PC-3 (cell line): ENCODE results near the gene AGGF1. TPM values are rescaled to one million over a fixed set of nuclear protein-coding genes. Genes with fewer than 3 reads are reported as not detected.

Experiments
- ATAC-seq: fragments of 200-7000 bp; cut with Tn5 transposase; 2 replicates; pipeline ENCODE4 v1.9.1; 2020; ENCODE audit warnings: mild to moderate bottlenecking, moderate library complexity
- BruUV-seq: library from RNA; stranded (reverse); fragments of 400-500 nt; replicated peaks from 2 replicates; lab custom pipeline; 2021; lab: Mats Ljungman, UMichigan
- CTCF ChIA-PET: fragments of 300-600 bp; sonication (Branson Sonifier 250); formaldehyde crosslinking; loops from one replicate; lab custom pipeline; 2022; ENCODE audit warnings: antibody characterized with exemption; lab: Charles Lee
- POLR2A ChIA-PET: fragments of 300-600 bp; sonication (Branson Sonifier 250); formaldehyde crosslinking; loops from one replicate; lab custom pipeline; 2022; ENCODE audit warnings: antibody characterized with exemption; ENCODE audit not compliant: unreplicated experiment; lab: Charles Lee
- DNase-seq: peaks from one replicate; pipeline ENCODE4 v3.0.0-alpha.2; 2015
- H2AFZ ChIP-seq: fragments of 300-600 bp; sonication (generic); 2 replicates; pipeline ENCODE4 v1.6.0; 2016; ENCODE audit warnings: antibody characterized with exemption, low read length
- H3F3A ChIP-seq: fragments of 300-600 bp; sonication (generic); one replicate; pipeline ENCODE4 v1.6.0; 2017; ENCODE audit warnings: antibody characterized with exemption, low read length, control low read depth, mild to moderate bottlenecking; ENCODE audit not compliant: unreplicated experiment
- H3K27ac ChIP-seq: fragments of 300-600 bp; sonication (generic); 2 replicates; pipeline ENCODE4 v1.5.1; 2016; ENCODE audit warnings: mild to moderate bottlenecking, low read length
- H3K27me3 ChIP-seq: fragments of 300-600 bp; sonication (generic); 2 replicates; pipeline ENCODE4 v1.6.1; 2016; ENCODE audit warnings: low read length, mixed read lengths
- H3K36me3 ChIP-seq: fragments of 300-600 bp; sonication (generic); 2 replicates; pipeline ENCODE4 v1.6.1; 2016; ENCODE audit warnings: low read depth, mixed run types, low read length, mixed read lengths
- H3K4me1 ChIP-seq: fragments of 300-600 bp; sonication (generic); 2 replicates; pipeline ENCODE4 v1.5.1; 2016; ENCODE audit warnings: low read length; ENCODE audit not compliant: insufficient read depth
- H3K4me2 ChIP-seq: fragments of 300-600 bp; sonication (generic); 2 replicates; pipeline ENCODE4 v1.6.0; 2016; ENCODE audit warnings: low read length
- H3K4me3 ChIP-seq: fragments of 300-600 bp; sonication (generic); 2 replicates; pipeline ENCODE4 v1.5.1; 2016; ENCODE audit warnings: mild to moderate bottlenecking, low read length, mixed read lengths
- H3K79me2 ChIP-seq: fragments of 300-600 bp; sonication (generic); 2 replicates; pipeline ENCODE4 v1.6.1; 2017; ENCODE audit warnings: low read length, mixed read lengths
- H3K9ac ChIP-seq: fragments of 300-600 bp; sonication (generic); 2 replicates; pipeline ENCODE4 v1.6.0; 2016; ENCODE audit warnings: mild to moderate bottlenecking, low read length
- H3K9me2 ChIP-seq: fragments of 300-600 bp; sonication (generic); replicated peaks from 2 replicates; pipeline ENCODE4 v1.6.1; 2016; ENCODE audit warnings: mixed run types, low read length, mixed read lengths
- H3K9me3 ChIP-seq: fragments of 300-600 bp; sonication (generic); 2 replicates; pipeline ENCODE4 v1.6.1; 2016; ENCODE audit warnings: low read length, mixed read lengths
- H4K20me1 ChIP-seq: fragments of 300-600 bp; sonication (generic); 2 replicates; pipeline ENCODE4 v1.6.1; 2016; ENCODE audit warnings: low read length, mixed read lengths
- EZH2 ChIP-seq: fragments of 300-600 bp; sonication (generic); IDR thresholded peaks from one replicate; pipeline ENCODE4 v1.6.1; 2017; ENCODE audit warnings: antibody characterized with exemption, mild to moderate bottlenecking, low read length; ENCODE audit not compliant: unreplicated experiment
- EZH2phosphoT487 ChIP-seq: fragments of 300-600 bp; sonication (generic); IDR thresholded peaks from 2 replicates; pipeline ENCODE4 v1.6.1; 2018; ENCODE audit warnings: mild to moderate bottlenecking, antibody characterized with exemption, low read length, borderline replicate concordance
- intact Hi-C: fragments of 100-400 bp; cut with micrococcal nuclease; formaldehyde crosslinking; loops from 2 replicates; pipeline ENCODE4 v1.9.0; 2023
- total RNA-seq: library from RNA; depleted of rRNA; stranded (reverse); fragments of >200 nt; gene quantifications from 2 replicates; pipeline ENCODE4 v1.2.3, GENCODE V29; 2014
- TF ChIP-seq, protein P1 (sequence below): fragments of 300-600 bp; sonication (generic); conservative IDR thresholded peaks from 2 replicates; pipeline ENCODE4 v1.5.1; 2017; ENCODE audit warnings: antibody characterized with exemption, low read depth, mild to moderate bottlenecking, low read length

AGGF1 gene
- total RNA-seq, 1 experiment from 2014 or later: 14.4 TPM

DNA sequence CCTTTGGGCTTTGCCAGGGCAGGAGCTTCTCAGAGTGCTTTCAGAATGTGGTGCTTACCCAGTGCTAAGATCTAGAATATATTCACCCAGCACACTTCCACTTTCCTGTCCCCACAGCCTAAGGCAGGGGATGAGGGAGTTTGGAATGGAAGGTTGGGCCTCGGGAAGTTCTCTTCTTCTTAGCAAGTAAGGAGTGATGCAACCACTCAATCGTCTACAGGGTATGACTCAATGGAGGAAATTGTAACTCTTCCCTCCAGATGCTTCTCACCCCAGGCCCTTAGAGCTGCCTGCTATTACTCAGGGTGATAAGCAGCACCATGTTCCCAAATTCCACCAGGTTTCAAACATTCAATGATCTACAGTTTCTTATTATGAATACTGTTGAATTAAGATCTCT, 30.8 kb upstream of the AGGF1 start:
- H3K27ac ChIP-seq: no peak overlapping the region
- no peaks in the 10 kb centered on the region for H3K4me1 ChIP-seq
- ChIA-PET CTCF (no interaction called here), POLR2A (no interaction called here)
- H3K4me3 ChIP-seq: no peak overlapping the region
- ATAC-seq: no peak
- intact Hi-C loops: no loop called here
- H3K79me2 ChIP-seq: no peaks in the 10 kb centered on the region
- H3K27me3 ChIP-seq: no peaks in the 10 kb centered on the region
- H3K36me3 ChIP-seq: no peaks in the 10 kb centered on the region
- TF ChIP-seq, protein P1, sequence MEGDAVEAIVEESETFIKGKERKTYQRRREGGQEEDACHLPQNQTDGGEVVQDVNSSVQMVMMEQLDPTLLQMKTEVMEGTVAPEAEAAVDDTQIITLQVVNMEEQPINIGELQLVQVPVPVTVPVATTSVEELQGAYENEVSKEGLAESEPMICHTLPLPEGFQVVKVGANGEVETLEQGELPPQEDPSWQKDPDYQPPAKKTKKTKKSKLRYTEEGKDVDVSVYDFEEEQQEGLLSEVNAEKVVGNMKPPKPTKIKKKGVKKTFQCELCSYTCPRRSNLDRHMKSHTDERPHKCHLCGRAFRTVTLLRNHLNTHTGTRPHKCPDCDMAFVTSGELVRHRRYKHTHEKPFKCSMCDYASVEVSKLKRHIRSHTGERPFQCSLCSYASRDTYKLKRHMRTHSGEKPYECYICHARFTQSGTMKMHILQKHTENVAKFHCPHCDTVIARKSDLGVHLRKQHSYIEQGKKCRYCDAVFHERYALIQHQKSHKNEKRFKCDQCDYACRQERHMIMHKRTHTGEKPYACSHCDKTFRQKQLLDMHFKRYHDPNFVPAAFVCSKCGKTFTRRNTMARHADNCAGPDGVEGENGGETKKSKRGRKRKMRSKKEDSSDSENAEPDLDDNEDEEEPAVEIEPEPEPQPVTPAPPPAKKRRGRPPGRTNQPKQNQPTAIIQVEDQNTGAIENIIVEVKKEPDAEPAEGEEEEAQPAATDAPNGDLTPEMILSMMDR: no peak
- TF ChIP-seq EZH2 (no peak), EZH2phosphoT487 (no peak)
- H3K4me2 ChIP-seq: no peak overlapping the region
- no peak overlapping the region for H2AFZ ChIP-seq
- H3K9me3 ChIP-seq: no peaks in the 10 kb centered on the region
- no TSS peak for BruUV-seq
- peak; percentile 38 for DNase-seq
- no peaks in the 10 kb centered on the region for H4K20me1 ChIP-seq
- H3K9ac ChIP-seq: no peak overlapping the region
- no peaks in the 10 kb centered on the region for H3F3A ChIP-seq
- H3K9me2 ChIP-seq: no peaks in the 10 kb centered on the region

DNA sequence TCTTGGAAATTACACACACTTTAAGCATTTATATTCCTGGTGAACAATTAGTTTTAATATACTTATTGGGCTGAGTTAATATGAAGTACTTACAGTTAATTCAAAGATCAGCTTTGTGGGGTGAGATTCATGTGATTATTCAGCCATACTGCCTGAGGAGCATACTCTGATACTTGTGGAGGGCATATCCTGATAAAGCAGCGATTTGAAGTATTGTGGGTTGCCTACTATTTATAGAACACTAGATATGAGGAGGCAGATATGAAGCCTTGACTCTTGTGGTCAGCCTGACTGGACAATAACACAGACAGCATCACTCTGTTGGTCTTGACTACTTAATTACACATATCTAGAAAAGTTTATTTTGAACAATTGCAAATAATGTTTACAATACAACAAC, 27.0 kb upstream of the AGGF1 start:
- H4K20me1 ChIP-seq: no peaks in the 10 kb centered on the region
- no peaks in the 10 kb centered on the region for H3F3A ChIP-seq
- H3K27ac ChIP-seq: no peak overlapping the region
- H3K9ac ChIP-seq: no peak overlapping the region
- no peak overlapping the region for H3K4me2 ChIP-seq
- no peaks in the 10 kb centered on the region for H3K36me3 ChIP-seq
- no peak for ATAC-seq
- no peak for TF ChIP-seq EZH2phosphoT487
- TF ChIP-seq, protein P1: no peak
- TF ChIP-seq EZH2: no peak
- H3K4me3 ChIP-seq: no peak overlapping the region
- no peak for DNase-seq
- no peaks in the 10 kb centered on the region for H3K27me3 ChIP-seq
- no peaks in the 10 kb centered on the region for H3K9me2 ChIP-seq
- ChIA-PET POLR2A (no interaction called here), CTCF (no interaction called here)
- intact Hi-C loops: no loop called here
- H3K79me2 ChIP-seq: no peaks in the 10 kb centered on the region
- H3K4me1 ChIP-seq: no peaks in the 10 kb centered on the region
- H3K9me3 ChIP-seq: no peaks in the 10 kb centered on the region
- H2AFZ ChIP-seq: no peak overlapping the region
- no TSS peak for BruUV-seq

DNA sequence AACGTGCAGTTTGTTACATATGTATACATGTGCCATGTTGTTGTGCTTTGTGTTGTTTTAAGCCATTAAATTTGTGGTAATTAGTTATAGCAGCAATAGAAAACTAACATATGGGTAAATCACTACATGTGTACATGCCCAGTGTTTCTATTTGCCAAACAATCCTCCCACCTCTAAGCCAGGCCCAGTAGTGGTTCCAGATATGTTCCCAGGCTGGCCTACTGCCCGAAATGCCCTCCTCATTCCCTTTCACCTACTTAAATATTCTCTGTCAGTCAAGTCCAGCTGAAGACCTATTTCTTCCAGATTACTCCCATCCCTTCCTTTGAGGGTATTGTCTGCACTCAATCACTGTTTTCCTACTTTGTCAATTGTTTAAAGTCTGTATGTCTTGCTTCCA, 24.1 kb upstream of the AGGF1 start:
- Histone ChIP-seq H3K36me3 (no peaks in the 10 kb centered on the region), H3K27me3 (no peaks in the 10 kb centered on the region), H4K20me1 (no peaks in the 10 kb centered on the region), H3K4me1 (no peaks in the 10 kb centered on the region), H3K4me3 (no peak overlapping the region), H3K79me2 (no peaks in the 10 kb centered on the region), H3K27ac (no peak overlapping the region), H3K4me2 (no peak overlapping the region), H3K9me2 (no peaks in the 10 kb centered on the region), H2AFZ (no peak overlapping the region), H3K9ac (no peak overlapping the region), H3K9me3 (no peaks in the 10 kb centered on the region), H3F3A (no peaks in the 10 kb centered on the region)
- CTCF ChIA-PET: no interaction called here
- TF ChIP-seq EZH2phosphoT487 (no peak), EZH2 (no peak)
- TF ChIP-seq, protein P1: no peak
- POLR2A ChIA-PET: no interaction called here
- DNase-seq: no peak
- intact Hi-C loops: no loop called here
- no TSS peak for BruUV-seq
- ATAC-seq: no peak
